MG63 (cell line): ENCODE measurements around the gene CHCHD10. TPM values are rescaled to one million over a fixed set of nuclear protein-coding genes. Genes with fewer than 3 reads are reported as not detected.
A peak's percentile ranks its signal among the peaks of the same experiment; 100 is the strongest.
"Not testable (repeated sequence)": the region's sequence is repeated elsewhere in the genome, so short reads cannot be mapped to it uniquely, and the experiment has no call there.

ENCODE experiments used
- DNase-seq: peaks from one replicate; pipeline ENCODE4 v3.0.0-alpha.2; 2020
- H3K27me3 ChIP-seq: fragments of 250-450 bp; sonication (Bioruptor Pico); 2 replicates; pipeline ENCODE4 v1.5.1; 2020; ENCODE audit warnings: mild to moderate bottlenecking, moderate library complexity
- H3K36me3 ChIP-seq: fragments of 250-450 bp; sonication (Bioruptor Pico); 2 replicates; pipeline ENCODE4 v1.5.1; 2020; ENCODE audit warnings: mild to moderate bottlenecking, moderate library complexity
- H3K4me3 ChIP-seq: fragments of 250-450 bp; sonication (Bioruptor Pico); 2 replicates; pipeline ENCODE4 v1.5.1; 2020; ENCODE audit warnings: mild to moderate bottlenecking, moderate library complexity
- H3K9me3 ChIP-seq: fragments of 250-450 bp; sonication (Bioruptor Pico); 2 replicates; pipeline ENCODE4 v1.5.1; 2020; ENCODE audit warnings: mild to moderate bottlenecking, moderate library complexity
- total RNA-seq: library from RNA; depleted of rRNA; stranded (reverse); fragments of >200 nt; shearing (Covaris generic); gene quantifications from 2 replicates; pipeline ENCODE4 v1.2.3, GENCODE V29; 2014; ENCODE audit warnings: low replicate concordance; rRNA removed

Gene CHCHD10
- total RNA-seq, 1 experiment from 2014 or later, result 0.26 TPM

GRCh38 chr22:23744001-23744400 is 23.8 kb downstream of the CHCHD10 start:
- Histone ChIP-seq H3K36me3 (peaks cover 9% of the 10 kb centered on the region), H3K4me3 (no peak overlapping the region), H3K9me3 (no peaks in the 10 kb centered on the region), H3K27me3 (no peaks in the 10 kb centered on the region)
- DNase-seq, result no peak

GRCh38 chr22:23743303-23743705 is 24.5 kb downstream of the CHCHD10 start:
- Histone ChIP-seq H3K27me3 (no peaks in the 10 kb centered on the region), H3K9me3 (no peaks in the 10 kb centered on the region), H3K36me3 (peaks cover 9% of the 10 kb centered on the region), H3K4me3 (no peak overlapping the region)
- no peak for DNase-seq

DNA sequence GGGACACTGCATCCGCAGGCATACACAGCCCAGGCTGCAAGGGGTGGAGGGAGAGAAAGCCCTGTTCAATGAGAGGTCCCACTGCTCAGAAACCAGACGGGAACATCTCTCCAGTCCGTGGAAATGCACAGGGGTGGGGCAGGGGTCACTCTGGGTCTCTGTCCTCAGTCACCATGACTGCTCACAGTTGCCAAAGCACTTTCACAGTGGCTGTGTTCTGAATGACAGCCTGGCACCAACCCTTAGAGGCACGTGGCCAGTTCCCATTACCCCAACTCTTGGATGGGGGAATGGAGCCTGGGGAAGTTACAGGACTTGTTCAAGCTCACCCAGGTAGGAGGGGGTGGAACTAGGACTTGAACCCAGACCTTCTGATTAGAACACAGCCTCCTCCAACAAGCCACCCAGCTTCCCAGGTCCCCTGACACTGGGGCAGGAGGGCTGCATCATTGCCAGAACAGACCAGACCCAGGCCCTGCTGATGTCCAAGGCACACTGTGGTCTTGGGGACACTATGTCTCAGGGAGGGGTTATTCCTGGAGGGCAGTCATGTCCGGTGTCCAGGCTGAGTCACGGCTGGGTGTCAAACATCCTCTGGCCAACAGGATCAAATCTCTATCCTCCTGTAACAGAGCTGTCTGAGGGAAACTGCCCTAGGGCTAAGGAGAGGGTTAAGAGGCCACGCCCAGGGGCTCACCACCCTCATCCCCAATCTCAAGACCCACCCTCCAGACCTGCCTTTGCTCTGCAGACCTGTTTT is 25.1 kb downstream of the CHCHD10 start:
- no peak overlapping the region for H3K4me3 ChIP-seq
- peaks cover 9% of the 10 kb centered on the region for H3K36me3 ChIP-seq
- DNase-seq, result no peak
- no peaks in the 10 kb centered on the region for H3K9me3 ChIP-seq
- no peaks in the 10 kb centered on the region for H3K27me3 ChIP-seq

DNA sequence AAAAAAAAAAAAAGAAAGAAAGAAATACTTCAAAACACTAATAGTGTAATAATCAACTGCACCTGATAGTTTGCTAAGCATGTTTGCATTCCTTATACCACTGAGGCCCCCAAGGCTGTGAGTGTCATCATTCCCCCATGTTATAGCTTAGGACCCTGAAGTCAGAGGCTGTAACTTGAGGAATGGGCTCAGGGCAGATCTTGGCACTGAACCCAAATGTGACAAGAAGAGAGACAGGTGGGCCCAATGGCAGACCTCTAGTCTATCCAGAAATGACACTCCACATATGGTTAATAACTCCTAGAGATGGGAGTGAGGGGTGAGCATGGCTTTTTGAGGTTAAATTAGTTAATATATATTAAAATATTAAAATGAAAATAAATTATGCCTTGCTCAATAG is 30.1 kb downstream of the CHCHD10 start:
- Histone ChIP-seq H3K4me3 (no peak overlapping the region), H3K27me3 (no peaks in the 10 kb centered on the region), H3K36me3 (no peaks in the 10 kb centered on the region), H3K9me3 (no peaks in the 10 kb centered on the region)
- DNase-seq, result no peak

DNA sequence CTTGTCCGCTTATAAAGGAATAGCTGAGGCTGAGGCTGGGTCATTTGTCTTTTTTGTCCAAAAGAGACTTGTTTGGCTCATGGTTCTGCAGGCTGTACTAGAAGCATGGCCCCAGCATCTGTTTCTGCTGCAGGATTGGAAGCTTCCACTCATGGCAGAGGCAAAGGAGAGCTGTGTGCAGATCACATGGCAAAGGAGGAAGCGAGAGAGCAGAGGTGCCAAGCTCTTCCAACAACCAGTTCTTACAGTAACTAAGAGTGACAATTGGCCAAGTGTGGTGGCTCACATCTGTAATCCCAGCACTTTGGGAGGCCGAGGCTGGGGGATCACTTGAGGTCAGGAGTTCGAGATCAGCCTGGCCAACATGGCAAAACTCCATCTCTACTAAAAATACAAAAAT is 39.7 kb downstream of the CHCHD10 start:
- not testable (repeated sequence) for H3K4me3 ChIP-seq, H3K27me3 ChIP-seq, DNase-seq, H3K36me3 ChIP-seq, H3K9me3 ChIP-seq

DNA sequence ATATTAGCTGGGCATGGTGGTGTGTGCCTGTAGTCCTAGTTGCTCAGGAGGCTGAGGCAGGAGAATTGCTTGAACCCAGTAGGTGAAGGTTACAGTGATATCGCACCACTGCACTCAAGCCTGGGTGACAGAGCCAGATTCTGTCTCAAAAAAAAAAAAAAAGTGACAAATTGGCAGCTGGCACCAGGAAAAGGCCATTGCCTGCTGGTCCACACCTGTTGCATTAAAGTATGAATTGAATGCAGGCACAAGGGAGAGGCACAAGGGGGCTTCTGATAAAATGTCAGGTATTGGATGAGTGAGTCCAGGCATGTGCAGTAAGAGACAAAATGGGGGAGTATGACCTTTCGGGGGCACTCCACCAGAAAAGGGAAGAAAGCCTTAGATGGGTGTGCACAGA is 45.0 kb downstream of the CHCHD10 start:
- no peak for DNase-seq

GRCh38 chr22:23722160-23722559 is 45.6 kb downstream of the CHCHD10 start:
- no peaks in the 10 kb centered on the region for H3K36me3 ChIP-seq
- no peak for DNase-seq

More for the DNA sequence above, 45.0 kb downstream of the CHCHD10 start:
- no peaks in the 10 kb centered on the region for H3K27me3 ChIP-seq
- no peaks in the 10 kb centered on the region for H3K36me3 ChIP-seq
- no peaks in the 10 kb centered on the region for H3K9me3 ChIP-seq
- H3K4me3 ChIP-seq, result no peak overlapping the region

GRCh38 chr22:23720855-23721254 is 46.9 kb downstream of the CHCHD10 start:
- Histone ChIP-seq H3K27me3 (no peaks in the 10 kb centered on the region), H3K9me3 (no peaks in the 10 kb centered on the region), H3K4me3 (no peak overlapping the region), H3K36me3 (no peaks in the 10 kb centered on the region; the same call in 1 of the 2 replicates)
- DNase-seq, result no peak

More at GRCh38 chr22:23722160-23722559, 45.6 kb downstream of the CHCHD10 start:
- Histone ChIP-seq H3K27me3 (no peaks in the 10 kb centered on the region), H3K9me3 (no peaks in the 10 kb centered on the region), H3K4me3 (no peak overlapping the region)

- DNase-seq, result no peak
- H3K27me3 ChIP-seq, result no peaks in the 10 kb centered on the region
Observed at GRCh38 chr22:23718371-23719165, 49.2 kb downstream of the CHCHD10 start.

DNA sequence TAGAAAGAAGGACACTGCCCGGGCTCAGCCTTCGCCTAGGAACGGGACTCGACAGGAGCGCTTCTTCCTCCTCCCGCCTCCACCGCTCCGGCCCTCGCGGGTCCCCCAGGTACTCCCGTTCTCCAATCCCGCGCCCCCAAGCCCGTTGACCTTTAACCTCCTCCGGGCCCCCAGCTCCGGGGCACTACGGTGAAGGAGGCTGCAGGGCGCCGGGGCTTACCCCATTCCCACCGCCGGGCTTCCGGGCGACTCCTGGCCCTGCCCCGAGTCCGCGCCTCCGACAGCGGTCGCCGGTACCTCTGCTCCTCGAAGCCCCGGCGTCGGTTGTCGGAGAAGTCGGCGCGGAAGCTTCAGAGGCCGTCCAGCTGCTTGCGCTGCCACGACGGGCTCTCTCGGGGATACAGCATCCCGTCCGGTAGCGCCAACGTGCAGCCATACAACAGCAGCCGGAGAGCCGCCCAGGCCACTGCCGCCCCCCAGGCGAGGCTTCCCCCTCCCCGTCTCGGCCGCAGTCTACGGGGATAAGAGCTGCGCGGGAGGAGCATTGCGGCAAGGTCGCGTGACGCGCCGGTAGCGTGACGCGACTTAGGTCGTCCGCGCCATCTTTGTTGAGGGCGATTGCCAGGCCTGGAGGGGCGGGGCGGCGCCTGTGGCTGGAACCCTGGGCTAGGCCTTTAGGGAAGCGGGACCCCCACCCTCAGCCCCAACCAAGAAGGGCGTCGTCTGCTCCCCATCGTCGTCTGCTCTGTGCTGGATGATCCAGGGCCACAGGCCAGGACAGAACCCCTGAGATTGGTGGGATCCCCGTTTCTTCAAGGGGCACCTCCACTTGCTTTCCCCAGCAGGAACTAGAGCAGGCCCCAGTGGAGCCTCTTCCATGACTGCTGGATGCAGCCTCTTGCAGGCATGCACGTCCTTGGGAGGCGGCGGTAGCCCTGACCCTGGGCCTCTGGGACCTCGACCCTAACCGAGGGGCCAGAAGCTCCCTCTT is 50.7 kb downstream of the CHCHD10 start:
- Histone ChIP-seq H3K27me3 (no peaks in the 10 kb centered on the region), H3K4me3 (peak overlapping the region; percentile 90), H3K9me3 (no peaks in the 10 kb centered on the region), H3K36me3 (peaks cover 10% of the 10 kb centered on the region)
- peak; percentile 81 for DNase-seq

More at GRCh38 chr22:23718371-23719165, 49.2 kb downstream of the CHCHD10 start:
- no peak overlapping the region for H3K4me3 ChIP-seq
- H3K36me3 ChIP-seq, result peaks cover 6% of the 10 kb centered on the region
- no peaks in the 10 kb centered on the region for H3K9me3 ChIP-seq

Other genes starting within 250 kb of the CHCHD10 start
- gene IGLL1, start 187.7 kb downstream of the CHCHD10 start, total RNA-seq, result not detected in 2 replicates
- not detected in 2 replicates for gene DRICH1, start 135.7 kb downstream of the CHCHD10 start, total RNA-seq
- not detected in 2 replicates for gene RGL4, start 77.0 kb downstream of the CHCHD10 start, total RNA-seq
- 2.4 and 3.9 TPM in 2 replicates for gene ZNF70, start 16.9 kb downstream of the CHCHD10 start, total RNA-seq
- gene VPREB3, start 13.5 kb downstream of the CHCHD10 start, total RNA-seq, result not detected in 2 replicates
- 0.30 TPM in 1 of 2 replicates, not detected in the other for gene C22orf15, start 5.0 kb downstream of the CHCHD10 start, total RNA-seq
- 2.0 and 4.9 TPM in 2 replicates for gene MMP11, start 4.9 kb upstream of the CHCHD10 start, total RNA-seq
- gene SMARCB1, start 19.0 kb upstream of the CHCHD10 start, total RNA-seq, result 70.8 and 109 TPM in 2 replicates
- gene DERL3, start 71.0 kb upstream of the CHCHD10 start, total RNA-seq, result 0.42 and 0.72 TPM in 2 replicates
- 0.27 and 0.30 TPM in 2 replicates for gene SLC2A11, start 89.9 kb upstream of the CHCHD10 start, total RNA-seq
- gene MIF, start 126.4 kb upstream of the CHCHD10 start, total RNA-seq, result 527 and 1,011 TPM in 2 replicates
- gene GSTT2B, start 193.2 kb upstream of the CHCHD10 start, total RNA-seq, result 23.8 and 23.9 TPM in 2 replicates
- 4.7 and 6.6 TPM in 2 replicates for gene DDTL, start 198.9 kb upstream of the CHCHD10 start, total RNA-seq
- gene DDT, start 206.5 kb upstream of the CHCHD10 start, total RNA-seq, result 64.9 and 160 TPM in 2 replicates
- 0.30 and 1.6 TPM in 2 replicates for gene GSTT2, start 212.2 kb upstream of the CHCHD10 start, total RNA-seq
- not detected in 2 replicates for gene GSTT4, start 237.5 kb upstream of the CHCHD10 start, total RNA-seq
- 16.3 and 25.1 TPM in 2 replicates for gene CABIN1, start 243.3 kb upstream of the CHCHD10 start, total RNA-seq